ENCODE measurements around the gene SFT2D1.

SFT2D1 gene

GRCh38 chr6:166279393-166279679 is 63.0 kb downstream of the SFT2D1 start:
- no peak for TF ChIP-seq CTCF (conservative IDR thresholded peaks at IDR 0.05; ENCODE audit: control insufficient read depth, insufficient read depth, low read depth, low read length)

GRCh38 chr6:166278579-166279392 is 63.6 kb downstream of the SFT2D1 start:
- no peak overlapping the region for H3K4me3 ChIP-seq (ENCODE audit: control insufficient read depth, low read depth, low read length)
- no peak for TF ChIP-seq CTCF (conservative IDR thresholded peaks at IDR 0.05; ENCODE audit: control insufficient read depth, insufficient read depth, low read depth, low read length)
- DNase-seq (ENCODE audit: low read depth) = no peak

More at GRCh38 chr6:166279393-166279679, 63.0 kb downstream of the SFT2D1 start:
- H3K4me3 ChIP-seq (ENCODE audit: control insufficient read depth, low read depth, low read length) = no peak overlapping the region
- no peak for DNase-seq (ENCODE audit: low read depth)

- no peak for DNase-seq (ENCODE audit: low read depth)
- no peak for TF ChIP-seq CTCF (conservative IDR thresholded peaks at IDR 0.05; ENCODE audit: control insufficient read depth, insufficient read depth, low read depth, low read length)
- no peak overlapping the region for H3K4me3 ChIP-seq (ENCODE audit: control insufficient read depth, low read depth, low read length)
Measured at GRCh38 chr6:166277892-166278578, 64.3 kb downstream of the SFT2D1 start.

GRCh38 chr6:166277018-166277417 is 65.3 kb downstream of the SFT2D1 start:
- H3K4me3 ChIP-seq (ENCODE audit: control insufficient read depth, low read depth, low read length) = no peak overlapping the region
- peak; percentile 2 for DNase-seq (ENCODE audit: low read depth)
- TF ChIP-seq CTCF (conservative IDR thresholded peaks at IDR 0.05; ENCODE audit: control insufficient read depth, insufficient read depth, low read depth, low read length) = no peak

GRCh38 chr6:166275714-166276166 is 66.6 kb downstream of the SFT2D1 start:
- peak; percentile 73 for TF ChIP-seq CTCF (conservative IDR thresholded peaks at IDR 0.05; ENCODE audit: control insufficient read depth, insufficient read depth, low read depth, low read length)
- H3K4me3 ChIP-seq (ENCODE audit: control insufficient read depth, low read depth, low read length) = no peak overlapping the region
- peak; percentile 29 for DNase-seq (ENCODE audit: low read depth)

GRCh38 chr6:166274739-166275370 is 67.5 kb downstream of the SFT2D1 start:
- no peak for DNase-seq (ENCODE audit: low read depth)
- H3K4me3 ChIP-seq (ENCODE audit: control insufficient read depth, low read depth, low read length) = no peak overlapping the region
- TF ChIP-seq CTCF (conservative IDR thresholded peaks at IDR 0.05; ENCODE audit: control insufficient read depth, insufficient read depth, low read depth, low read length) = no peak
